Measurements from ENCODE around the gene ADGRB2.

Gene ADGRB2

GRCh38 chr1:31702836-31703404, 61.2 kb downstream of the ADGRB2 start:
- DNase-seq (no peak), ATAC-seq (no peak)

- DNase-seq (peak; percentile 54), ATAC-seq (no peak)
Observed at GRCh38 chr1:31701091-31701736, 62.9 kb downstream of the ADGRB2 start.

DNA sequence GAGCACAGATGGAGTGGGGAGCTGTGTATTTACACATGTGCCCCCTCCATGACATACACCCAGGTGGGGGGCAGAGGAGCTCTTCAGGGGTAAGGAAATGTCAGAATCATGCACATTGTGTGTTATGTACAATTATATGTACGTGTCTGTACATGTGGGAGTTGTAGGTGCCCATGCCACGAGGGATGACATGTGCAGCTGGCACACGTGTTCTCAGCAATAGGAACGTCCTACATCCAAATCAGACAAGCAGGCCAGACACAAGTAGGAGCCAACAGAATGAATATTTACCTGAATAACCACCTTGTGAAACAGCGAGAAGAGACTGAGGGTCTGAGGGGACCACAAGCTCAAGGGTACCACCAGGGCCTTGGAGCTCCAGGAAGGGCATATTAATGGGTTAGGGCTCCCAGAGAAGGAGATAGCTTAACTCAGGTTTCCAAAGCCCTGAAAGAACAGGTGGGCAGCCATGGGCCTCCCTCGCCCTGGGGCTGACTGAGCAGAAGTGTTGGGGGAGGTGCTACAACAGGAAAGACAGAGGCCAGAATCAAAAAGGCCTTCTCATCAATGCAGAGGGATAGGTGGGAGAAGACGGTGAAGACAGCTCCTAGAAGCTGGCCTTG, 63.6 kb downstream of the ADGRB2 start:
- no peak for ATAC-seq
- DNase-seq = no peak

DNA sequence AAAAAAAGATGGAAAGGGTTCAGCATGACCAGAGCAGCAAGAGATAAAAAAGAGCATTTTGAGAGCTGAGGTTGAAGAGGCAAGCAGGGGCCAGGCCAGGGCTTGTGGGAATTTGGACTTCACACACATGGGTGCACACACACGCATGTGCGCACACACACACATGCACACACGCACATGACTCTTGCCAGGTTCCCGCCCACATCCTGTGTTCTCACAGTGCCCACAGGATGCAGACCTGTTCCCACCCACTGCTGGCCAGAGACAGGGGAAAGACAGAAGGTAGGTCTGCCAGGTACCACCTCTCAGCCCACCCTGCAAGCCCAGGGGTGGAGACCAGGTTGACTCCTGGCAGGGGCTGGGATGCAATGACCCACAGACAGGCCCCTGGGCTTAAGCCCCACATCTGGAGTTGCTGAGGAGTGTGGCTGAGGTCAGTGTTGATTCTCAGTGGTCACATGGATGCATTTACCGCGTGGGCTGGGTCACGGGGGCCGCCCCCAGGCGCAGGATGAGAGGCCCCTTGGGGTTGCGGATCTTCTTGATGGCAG, 64.7 kb downstream of the ADGRB2 start:
- no peak for DNase-seq
- no peak for ATAC-seq

DNA sequence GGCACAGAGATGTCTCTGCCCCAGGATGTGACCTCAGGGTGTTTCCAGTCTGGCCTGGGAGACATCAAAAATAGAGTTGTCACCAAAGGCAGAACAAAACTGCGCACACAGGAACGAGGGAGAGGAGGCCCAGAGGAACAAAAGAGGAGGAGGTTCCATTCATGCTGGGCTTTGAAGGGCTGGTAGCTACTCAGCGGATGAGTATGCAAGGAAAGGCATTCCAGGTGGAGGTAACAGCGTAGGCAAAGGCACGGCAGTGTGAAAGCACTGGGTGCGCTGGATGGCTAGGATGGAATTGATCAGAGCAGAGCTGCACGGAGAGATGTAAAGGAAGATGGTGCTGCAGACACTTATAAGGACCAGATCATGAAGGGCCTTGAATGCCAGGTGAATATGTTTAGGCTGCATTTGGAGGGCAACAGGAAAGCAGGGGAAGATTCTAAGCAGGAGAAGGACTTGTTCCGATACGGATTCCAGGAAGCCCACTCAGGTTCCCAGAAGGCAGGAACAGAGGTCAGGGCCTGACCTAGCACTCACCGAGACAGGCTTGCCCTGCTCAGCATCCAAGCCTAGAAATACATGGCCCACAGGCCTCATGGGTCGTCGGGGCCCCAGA, 66.7 kb downstream of the ADGRB2 start:
- no peak for ATAC-seq
- DNase-seq = no peak

DNA sequence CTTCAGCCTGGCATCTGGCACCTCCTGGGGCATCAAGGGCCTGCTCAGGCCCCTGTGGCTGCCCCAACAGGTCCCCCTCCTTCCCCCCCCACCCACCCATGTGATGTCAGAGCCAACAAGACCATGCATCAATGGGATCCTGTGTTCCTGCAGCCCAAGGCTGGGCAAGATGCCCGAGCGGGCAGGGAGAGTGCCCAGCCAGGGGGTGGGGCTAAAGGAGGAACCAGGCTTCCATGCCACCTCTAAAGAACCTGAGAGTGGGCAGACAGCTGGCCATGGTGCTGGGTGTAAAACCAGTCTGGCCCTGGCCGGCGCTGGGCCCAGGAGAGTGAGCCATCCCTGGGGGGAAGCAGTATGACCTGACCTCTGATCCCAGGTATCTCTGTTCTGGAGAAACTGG, 67.9 kb downstream of the ADGRB2 start:
- no peak for DNase-seq
- ATAC-seq = no peak

GRCh38 chr1:31695327-31695726, 68.8 kb downstream of the ADGRB2 start:
- ATAC-seq (no peak), DNase-seq (no peak)

DNA sequence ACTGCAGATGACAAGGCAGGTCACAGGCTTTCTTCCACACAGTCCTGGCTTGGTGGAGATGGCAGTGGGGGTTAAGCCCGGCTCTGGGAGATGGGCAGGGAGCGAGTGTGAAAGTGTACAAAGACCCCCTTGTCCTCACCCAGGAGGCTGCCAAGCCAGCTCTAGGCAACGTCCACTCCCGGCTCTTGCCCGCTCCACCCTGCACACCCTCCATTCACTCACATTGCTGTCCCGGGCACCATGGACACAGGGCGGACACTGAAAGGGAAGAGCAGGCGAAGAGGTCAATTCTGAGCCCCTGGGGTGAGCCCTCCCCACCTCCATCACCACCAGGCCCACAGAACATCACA, 69.2 kb downstream of the ADGRB2 start:
- no peak for DNase-seq
- no peak for ATAC-seq

DNA sequence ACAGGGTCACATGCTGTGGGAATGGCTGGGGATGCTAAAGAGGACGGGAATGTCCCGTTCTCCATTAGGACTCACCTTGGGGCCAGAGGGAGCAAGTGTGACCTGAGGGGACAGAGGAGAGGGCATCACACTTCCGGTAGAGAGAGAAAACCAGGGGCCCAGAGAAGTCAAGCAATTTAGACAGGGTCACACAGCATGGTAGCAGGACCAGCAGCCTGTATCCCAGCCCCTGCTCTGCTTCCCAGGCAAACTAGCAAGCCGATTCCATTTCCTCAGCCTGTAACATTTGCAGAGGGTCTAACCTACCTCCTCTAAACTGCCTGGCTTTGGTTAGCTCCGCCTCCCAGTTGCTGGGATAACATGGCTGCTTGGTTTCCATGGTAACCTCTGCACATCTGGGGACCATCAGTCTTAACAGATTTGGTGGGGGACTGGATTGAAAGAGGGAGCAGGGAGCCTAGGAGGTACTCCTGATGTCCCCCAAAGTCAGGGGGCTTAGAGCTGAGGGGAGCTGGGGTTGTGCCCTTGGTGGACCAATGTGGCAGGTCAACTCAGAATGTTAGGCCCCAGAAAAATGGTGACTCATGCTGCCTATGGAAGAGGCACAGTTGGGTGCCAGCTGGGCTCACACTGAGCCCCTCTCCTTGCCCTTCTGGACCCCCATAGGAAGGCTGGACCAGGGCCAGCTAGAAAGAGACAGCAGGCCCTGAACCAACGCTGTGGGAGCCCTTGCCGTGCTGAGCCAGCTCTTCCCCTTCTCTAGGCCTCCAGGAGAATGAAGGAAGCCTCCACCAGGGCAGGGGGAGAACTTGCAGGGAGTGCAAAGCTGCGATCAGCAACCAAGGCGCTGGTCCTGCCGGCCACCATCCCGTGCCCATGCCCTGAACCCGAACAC, 69.8 kb downstream of the ADGRB2 start:
- no peak for ATAC-seq

GRCh38 chr1:31693231-31693630, 70.9 kb downstream of the ADGRB2 start:
- no peak for DNase-seq
- no peak for ATAC-seq

More for the DNA sequence above, 69.8 kb downstream of the ADGRB2 start:
- no peak for DNase-seq

- ATAC-seq = no peak
- DNase-seq = no peak
Observed at GRCh38 chr1:31691951-31692350, 72.2 kb downstream of the ADGRB2 start.

DNA sequence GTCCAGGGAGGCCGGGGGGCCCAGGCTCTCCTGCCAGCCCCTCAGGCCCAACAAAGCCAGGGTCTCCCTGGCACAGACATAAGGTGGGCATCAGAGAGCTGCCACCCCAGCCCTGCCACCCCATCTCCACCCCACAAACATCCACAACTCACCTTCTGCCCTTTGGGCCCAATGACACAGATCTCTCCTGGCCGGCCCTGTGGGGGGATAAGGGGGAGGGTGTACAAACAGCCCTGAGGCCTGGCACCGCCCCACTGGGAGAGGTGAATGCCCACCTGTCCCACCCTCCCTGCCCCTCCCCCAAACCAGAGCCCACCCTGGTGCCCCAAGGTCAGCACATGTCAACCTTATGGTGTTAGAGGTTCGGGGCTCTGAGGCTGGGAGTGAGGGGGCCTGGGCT, 72.7 kb downstream of the ADGRB2 start:
- no peak for DNase-seq
- ATAC-seq = no peak

DNA sequence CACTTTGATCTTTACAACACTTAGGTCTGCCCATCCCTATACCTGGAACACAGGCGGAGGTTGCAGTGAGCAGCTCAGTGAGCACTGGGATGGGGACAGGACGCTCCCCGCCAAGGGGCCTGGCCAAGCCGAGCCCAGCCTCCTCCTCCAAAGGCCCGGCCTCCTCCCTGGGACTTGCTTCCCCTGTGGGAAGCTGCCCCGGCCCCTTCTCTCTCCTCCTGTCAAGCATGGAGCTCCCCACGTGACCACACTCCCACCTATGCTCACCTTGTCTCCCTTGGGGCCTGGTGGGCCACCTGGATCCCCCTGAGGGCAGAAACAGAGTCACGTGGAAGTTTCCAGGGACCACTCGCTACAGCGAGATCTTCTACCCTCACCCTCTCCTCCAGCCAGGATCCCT, 73.2 kb downstream of the ADGRB2 start:
- no peak for ATAC-seq

DNA sequence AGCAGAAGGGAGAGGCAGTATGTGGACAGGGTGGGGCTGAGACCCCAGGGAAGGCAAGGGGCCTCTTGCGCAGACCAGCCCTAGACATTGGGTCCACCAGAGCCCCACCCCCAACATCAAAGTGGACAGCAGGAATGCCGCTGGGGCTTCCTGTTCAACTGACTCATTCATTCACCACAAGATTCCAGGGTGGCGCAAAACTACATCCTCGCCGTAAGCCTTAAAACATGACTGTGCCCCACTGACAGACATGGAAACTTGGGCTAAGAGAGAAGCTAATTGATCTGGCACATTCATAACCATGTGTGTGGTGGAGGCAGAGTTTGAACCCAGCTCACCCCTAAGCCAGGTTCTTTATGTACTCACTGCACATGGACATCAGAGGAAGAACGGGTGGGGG, 74.3 kb downstream of the ADGRB2 start:
- no peak for DNase-seq
- ATAC-seq = no peak

More for the DNA sequence above, 73.2 kb downstream of the ADGRB2 start:
- no peak for DNase-seq

- no peak for ATAC-seq
- DNase-seq = no peak
Observed at GRCh38 chr1:31689379-31689778, 74.8 kb downstream of the ADGRB2 start.

- ATAC-seq = no peak
Observed at GRCh38 chr1:31688233-31688918, 75.8 kb downstream of the ADGRB2 start.

DNA sequence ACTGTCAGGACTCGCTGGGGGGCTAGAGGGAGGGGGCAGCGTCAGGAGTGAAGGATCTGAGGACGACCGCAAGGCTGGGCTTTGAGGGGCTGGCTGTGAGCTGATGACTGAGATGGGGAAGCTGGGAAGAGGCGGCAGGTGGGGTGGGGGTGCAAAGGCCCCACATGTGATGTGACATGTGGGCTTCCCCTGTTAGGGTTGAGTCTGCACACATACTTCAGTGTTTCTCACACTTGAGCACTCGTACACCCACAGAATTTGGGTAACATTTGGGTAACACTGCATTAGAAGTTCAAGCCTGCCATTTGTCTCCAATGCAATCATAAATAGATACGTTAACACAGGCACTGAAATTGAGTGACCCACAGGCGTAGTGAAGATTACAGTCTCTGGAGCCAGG, 76.5 kb downstream of the ADGRB2 start:
- DNase-seq (no peak), ATAC-seq (no peak)

More at GRCh38 chr1:31688233-31688918, 75.8 kb downstream of the ADGRB2 start:
- DNase-seq = no peak

GRCh38 chr1:31685795-31686194, 78.3 kb downstream of the ADGRB2 start:
- ATAC-seq = no peak

DNA sequence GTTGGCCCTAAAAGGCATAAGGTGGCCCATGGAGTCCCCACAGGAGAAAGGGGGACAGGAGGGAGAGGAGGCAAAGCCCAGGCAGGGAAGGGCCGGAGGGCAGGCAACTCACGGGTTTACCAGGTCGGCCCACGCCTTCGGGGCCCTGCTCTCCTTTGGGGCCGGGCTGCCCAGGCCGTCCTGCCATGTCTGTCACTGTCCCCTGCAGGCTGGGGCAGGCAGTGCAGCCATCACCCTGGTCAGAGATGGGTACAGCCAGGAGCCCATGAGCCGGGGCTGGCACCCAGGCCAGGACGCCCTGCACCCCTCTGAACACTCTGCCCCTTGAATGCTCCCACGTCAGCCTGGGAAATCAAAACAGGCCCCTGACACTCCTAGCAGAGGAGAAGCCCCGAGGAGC, 80.1 kb downstream of the ADGRB2 start:
- peak; percentile 62 for ATAC-seq
- DNase-seq = no peak

More at GRCh38 chr1:31685795-31686194, 78.3 kb downstream of the ADGRB2 start:
- DNase-seq = no peak

GRCh38 chr1:31681415-31681814, 82.7 kb downstream of the ADGRB2 start:
- no peak for ATAC-seq

GRCh38 chr1:31679676-31680230, 84.4 kb downstream of the ADGRB2 start:
- DNase-seq (no peak), ATAC-seq (no peak)

More at GRCh38 chr1:31681415-31681814, 82.7 kb downstream of the ADGRB2 start:
- no peak for DNase-seq

Measured in stimulated activated naive CD8-positive, alpha-beta T cell treated with anti-CD3 and anti-CD28 coated beads, Interleukin-15, Interleukin-2, amounts not matched to agents 100 U/mL and 50 U/mL, for 24 hours (primary cell).